Neuron (in vitro differentiated cells): Measurements from ENCODE around the gene PTPRA.
"Not testable (repeated sequence)": the region's sequence is repeated elsewhere in the genome, so short reads cannot be mapped to it uniquely, and the experiment has no call there.

Source experiments
- H2AFZ ChIP-seq: one replicate; pipeline ENCODE4 v1.6.1; 2013; ENCODE audit warnings: low read depth, mild to moderate bottlenecking, inconsistent platforms, low read length, moderate library complexity
- H3K27me3 ChIP-seq: one replicate; pipeline ENCODE4 v1.6.1; 2013; ENCODE audit warnings: low read length; ENCODE audit not compliant: insufficient read depth
- H3K36me3 ChIP-seq: one replicate; pipeline ENCODE4 v1.6.1; 2013; ENCODE audit warnings: low read length; ENCODE audit not compliant: insufficient read depth
- H3K4me1 ChIP-seq: one replicate; pipeline ENCODE4 v1.6.1; 2013; ENCODE audit warnings: low read length; ENCODE audit not compliant: insufficient read depth
- H3K4me3 ChIP-seq: 2 replicates; pipeline ENCODE4 v1.5.1; 2013; ENCODE audit warnings: mild to moderate bottlenecking, low read length, moderate library complexity
- H3K9me3 ChIP-seq: one replicate; pipeline ENCODE4 v1.6.1; 2013; ENCODE audit warnings: low read length

PTPRA gene

DNA sequence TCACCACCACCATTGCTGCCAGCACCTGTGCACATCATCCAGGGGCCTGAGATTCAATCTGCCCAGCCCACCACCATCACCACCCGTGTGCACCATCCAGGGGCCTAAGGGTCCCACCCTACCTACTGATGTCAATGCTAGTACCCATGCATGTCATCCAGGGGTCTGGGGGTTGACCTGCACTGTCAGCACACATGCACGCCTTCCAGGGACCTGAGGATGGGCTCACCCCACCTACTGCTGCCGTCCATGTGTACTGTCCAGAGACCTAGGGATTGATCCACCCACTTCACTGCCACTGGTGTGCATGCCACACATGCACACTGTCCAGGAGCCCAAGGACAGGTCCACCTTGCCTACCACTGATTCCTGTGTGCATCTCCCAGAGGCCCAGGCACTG lies 186.2 kb downstream of the PTPRA start:
- Histone ChIP-seq H3K36me3 (no peaks in the 10 kb centered on the region), H3K4me1 (no peaks in the 10 kb centered on the region), H3K27me3 (no peaks in the 10 kb centered on the region), H3K4me3 (no peak overlapping the region), H3K9me3 (no peaks in the 10 kb centered on the region), H2AFZ (no peak overlapping the region)

DNA sequence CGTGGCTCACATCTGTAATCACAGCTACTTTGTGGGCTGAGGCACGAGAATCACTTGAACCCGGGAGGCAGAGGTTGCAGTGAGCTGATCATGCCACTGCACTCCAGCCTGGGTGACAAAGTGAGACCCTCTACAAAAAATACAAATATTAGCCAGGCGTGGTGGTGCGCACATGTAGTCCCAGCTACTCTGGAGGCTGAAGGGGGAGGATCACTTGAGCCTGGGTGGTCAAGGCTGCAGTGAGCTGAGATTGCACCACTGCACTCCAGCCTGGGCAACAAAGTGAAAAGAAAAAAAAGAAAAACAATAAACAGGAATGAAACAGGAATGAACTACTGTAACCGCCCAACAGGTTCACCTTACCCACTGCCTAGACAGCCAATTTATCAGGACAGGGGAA lies 190.8 kb downstream of the PTPRA start:
- H2AFZ ChIP-seq, H3K4me3 ChIP-seq, H3K36me3 ChIP-seq, H3K27me3 ChIP-seq, H3K4me1 ChIP-seq, H3K9me3 ChIP-seq: not testable (repeated sequence)

DNA sequence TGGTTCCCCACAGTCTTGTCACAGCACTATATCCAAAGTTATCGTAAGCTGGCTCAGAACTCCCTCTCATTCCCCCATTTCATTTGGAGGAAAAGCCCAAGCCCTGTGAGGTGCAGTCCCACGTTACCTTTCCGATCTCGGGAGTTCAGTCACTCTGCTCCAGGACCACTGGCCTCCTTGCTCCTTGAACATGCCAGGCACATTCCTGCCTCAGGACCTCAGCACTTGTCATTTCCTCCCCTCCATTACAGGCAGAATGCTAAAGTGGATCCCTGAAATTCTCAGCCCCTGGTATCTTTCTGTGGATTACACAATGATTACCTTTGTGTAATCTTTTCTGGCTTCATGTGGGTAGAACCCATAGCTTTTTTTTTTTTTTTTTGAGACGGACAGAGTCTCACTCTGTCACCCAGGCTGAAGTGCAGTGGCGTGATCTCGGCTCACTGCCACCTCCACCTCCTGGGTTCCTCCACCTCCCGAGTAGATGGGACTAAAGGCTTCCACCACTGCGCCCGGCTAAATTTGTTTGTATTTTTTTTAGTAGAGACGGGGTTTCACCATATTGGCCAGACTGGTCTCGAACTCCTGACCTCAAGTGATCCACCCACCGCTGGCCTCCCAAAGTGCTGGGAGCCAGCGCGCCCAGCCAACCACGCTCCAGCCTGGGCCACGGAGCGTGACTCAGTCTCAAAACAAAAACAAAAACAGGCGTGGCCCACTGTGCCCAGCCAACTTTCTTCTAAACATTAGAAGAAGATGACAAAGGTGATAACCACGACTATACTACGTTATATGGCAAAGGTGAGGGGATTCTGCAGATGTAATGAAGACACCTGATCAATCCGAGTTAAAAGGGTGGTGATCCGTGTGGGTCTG lies 194.1 kb downstream of the PTPRA start:
- peaks cover 3% of the 10 kb centered on the region for H3K9me3 ChIP-seq
- H3K27me3 ChIP-seq: no peaks in the 10 kb centered on the region
- no peaks in the 10 kb centered on the region for H3K36me3 ChIP-seq
- no peak overlapping the region for H2AFZ ChIP-seq
- H3K4me1 ChIP-seq: peaks cover 4% of the 10 kb centered on the region
- no peak overlapping the region for H3K4me3 ChIP-seq

DNA sequence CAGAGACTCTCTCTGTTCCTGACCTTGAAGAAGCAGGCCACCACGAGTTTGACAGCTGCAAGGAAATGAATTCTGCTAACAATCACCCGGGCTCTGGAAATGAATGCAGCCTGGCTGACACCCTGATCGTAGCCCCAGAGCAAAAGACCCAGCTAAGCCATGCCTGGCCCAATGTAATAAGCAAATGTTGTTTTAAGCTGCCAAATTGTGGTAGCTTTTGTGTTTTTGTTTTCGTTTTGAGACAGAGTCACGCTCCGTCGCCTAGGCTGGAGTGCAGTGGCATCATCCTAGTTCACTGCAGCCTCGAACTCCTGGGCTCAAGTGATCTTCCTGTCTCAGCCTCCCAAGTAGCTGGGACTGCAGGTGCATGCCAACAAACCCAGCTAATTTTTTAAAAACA lies 194.8 kb downstream of the PTPRA start:
- no peaks in the 10 kb centered on the region for H3K36me3 ChIP-seq

DNA sequence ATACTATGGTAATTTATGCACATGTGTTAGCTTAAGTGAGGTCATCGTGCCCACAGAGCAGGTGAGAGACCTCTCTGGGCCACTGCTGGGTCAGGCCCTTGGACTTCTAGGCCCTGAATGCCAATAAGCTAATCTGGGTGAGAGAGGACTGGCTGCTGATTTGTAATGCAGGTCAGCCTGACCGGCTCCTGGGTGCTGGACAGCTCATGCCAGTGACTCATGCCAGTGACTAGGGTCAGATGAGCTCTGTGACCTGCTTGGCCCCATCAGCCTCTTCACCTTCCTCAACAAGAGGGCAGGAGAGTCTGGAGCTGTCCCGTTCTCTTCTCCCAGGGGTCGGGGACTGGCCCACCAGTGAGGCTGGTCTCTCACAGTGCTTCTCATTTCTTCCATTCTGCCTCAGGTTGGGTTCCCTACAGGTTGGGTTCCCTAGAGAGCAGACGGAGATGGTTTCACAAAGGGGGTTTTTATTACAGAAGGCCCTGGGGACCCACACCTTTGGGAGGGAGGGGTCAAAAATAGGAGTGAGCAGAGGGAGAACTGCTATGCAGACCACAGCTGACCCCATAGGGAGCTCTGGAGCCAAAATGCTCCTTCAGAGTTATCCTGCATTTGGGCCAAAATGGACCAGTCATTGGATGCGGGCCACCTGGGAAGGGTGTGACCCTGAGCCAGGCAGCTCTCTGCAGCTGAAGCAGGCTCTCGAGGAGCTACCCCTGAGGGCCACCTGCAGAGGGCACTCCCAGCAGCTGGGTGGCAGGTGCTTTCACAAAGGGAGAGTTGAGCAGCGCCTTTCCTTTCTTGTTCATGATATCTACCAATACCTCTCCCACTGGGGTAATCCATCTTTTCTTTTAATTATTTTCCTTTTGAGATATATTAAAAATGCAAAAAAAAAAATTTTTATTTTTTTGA lies 196.0 kb downstream of the PTPRA start:
- H3K27me3 ChIP-seq: peaks cover 2% of the 10 kb centered on the region
- peaks cover 5% of the 10 kb centered on the region for H3K9me3 ChIP-seq
- H3K4me1 ChIP-seq: peaks cover 9% of the 10 kb centered on the region
- no peaks in the 10 kb centered on the region for H3K36me3 ChIP-seq
- no peak overlapping the region for H3K4me3 ChIP-seq
- no peak overlapping the region for H2AFZ ChIP-seq

More for the DNA sequence above, 194.8 kb downstream of the PTPRA start:
- Histone ChIP-seq H3K4me3 (no peak overlapping the region), H3K4me1 (peaks cover 9% of the 10 kb centered on the region), H3K9me3 (peaks cover 5% of the 10 kb centered on the region), H3K27me3 (no peaks in the 10 kb centered on the region), H2AFZ (no peak overlapping the region)

DNA sequence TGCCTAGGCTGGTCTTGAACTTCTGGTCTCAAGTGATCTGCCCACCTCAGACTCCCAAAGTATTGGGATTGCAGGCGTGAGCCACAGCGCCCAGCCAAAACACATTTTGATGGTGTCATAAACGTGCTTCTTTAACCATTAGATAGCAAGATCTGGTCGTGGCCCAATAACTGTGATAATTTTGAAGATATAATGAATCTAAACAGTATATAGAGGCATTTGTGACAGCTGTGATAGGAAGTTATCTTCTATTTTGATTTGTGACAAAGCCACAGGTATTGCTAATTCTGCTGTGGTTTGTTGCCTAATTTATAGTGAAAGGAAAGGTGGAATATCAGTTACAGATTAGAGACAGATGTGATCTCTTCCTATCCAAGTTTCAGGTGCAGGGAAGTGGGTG lies 197.4 kb downstream of the PTPRA start:
- H3K27me3 ChIP-seq: peaks cover 2% of the 10 kb centered on the region
- H3K36me3 ChIP-seq: no peaks in the 10 kb centered on the region
- H3K4me3 ChIP-seq: no peak overlapping the region
- H2AFZ ChIP-seq: no peak overlapping the region
- H3K9me3 ChIP-seq: peaks cover 5% of the 10 kb centered on the region
- H3K4me1 ChIP-seq: peaks cover 9% of the 10 kb centered on the region

DNA sequence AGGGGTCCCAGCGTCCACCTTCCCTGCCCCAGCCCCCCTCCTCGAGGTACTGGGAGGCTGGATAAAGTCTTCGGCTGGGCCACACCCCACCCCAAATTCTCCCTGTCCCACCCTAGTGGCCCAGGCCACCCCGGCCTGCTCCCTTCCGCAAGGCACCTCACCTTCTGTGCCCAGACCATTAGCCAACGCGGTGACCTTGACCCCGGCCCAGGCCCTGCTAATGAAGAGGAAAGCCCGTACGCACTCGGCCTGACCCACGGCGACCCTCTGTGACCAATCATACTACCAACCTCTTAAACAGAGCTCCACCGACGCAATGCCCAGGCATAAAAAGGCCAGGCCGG lies 198.0 kb downstream of the PTPRA start:
- Histone ChIP-seq H3K27me3 (peaks cover 2% of the 10 kb centered on the region), H3K4me3 (no peak overlapping the region), H3K9me3 (peaks cover 5% of the 10 kb centered on the region), H3K36me3 (no peaks in the 10 kb centered on the region), H2AFZ (no peak overlapping the region), H3K4me1 (peaks cover 9% of the 10 kb centered on the region)

DNA sequence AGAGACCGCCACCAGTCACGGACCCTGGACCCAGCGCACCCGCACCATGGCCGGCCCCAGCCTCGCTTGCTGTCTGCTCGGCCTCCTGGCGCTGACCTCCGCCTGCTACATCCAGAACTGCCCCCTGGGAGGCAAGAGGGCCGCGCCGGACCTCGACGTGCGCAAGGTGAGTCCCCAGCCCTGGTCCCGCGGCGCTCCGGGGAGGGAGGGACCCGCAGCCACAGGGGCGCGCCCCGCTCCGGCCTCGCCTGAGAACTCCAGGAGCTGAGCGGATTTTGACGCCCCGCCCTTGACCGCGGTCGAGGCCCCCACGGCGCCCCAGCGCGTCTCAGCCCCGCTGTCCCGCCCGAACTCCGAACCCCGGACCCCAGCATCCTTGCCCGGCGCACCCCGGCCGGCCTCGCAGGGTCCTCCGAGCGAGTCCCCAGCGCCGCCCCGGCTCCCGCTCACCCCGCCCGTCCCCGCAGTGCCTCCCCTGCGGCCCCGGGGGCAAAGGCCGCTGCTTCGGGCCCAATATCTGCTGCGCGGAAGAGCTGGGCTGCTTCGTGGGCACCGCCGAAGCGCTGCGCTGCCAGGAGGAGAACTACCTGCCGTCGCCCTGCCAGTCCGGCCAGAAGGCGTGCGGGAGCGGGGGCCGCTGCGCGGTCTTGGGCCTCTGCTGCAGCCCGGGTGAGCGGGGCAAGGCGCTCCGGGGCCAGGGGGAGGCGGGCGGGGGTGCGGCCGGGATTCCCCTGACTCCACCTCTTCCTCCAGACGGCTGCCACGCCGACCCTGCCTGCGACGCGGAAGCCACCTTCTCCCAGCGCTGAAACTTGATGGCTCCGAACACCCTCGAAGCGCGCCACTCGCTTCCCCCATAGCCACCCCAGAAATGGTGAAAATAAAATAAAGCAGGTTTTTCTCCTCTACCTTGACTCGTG lies 198.6 kb downstream of the PTPRA start, which contains the start of gene OXT:
OXT (plus strand) TSS at position 11 of the 920 bp plus-strand sequence; CDS start at position 47, 36 bp downstream.
- H3K36me3 ChIP-seq: no peaks in the 10 kb centered on the region
- peaks cover 9% of the 10 kb centered on the region for H3K4me1 ChIP-seq
- peaks cover 5% of the 10 kb centered on the region for H3K9me3 ChIP-seq
- no peak within 1 kb of the TSS for H2AFZ ChIP-seq
- no peak within 1 kb of the TSS for H3K4me3 ChIP-seq
- peaks cover 2% of the 10 kb centered on the region for H3K27me3 ChIP-seq

DNA sequence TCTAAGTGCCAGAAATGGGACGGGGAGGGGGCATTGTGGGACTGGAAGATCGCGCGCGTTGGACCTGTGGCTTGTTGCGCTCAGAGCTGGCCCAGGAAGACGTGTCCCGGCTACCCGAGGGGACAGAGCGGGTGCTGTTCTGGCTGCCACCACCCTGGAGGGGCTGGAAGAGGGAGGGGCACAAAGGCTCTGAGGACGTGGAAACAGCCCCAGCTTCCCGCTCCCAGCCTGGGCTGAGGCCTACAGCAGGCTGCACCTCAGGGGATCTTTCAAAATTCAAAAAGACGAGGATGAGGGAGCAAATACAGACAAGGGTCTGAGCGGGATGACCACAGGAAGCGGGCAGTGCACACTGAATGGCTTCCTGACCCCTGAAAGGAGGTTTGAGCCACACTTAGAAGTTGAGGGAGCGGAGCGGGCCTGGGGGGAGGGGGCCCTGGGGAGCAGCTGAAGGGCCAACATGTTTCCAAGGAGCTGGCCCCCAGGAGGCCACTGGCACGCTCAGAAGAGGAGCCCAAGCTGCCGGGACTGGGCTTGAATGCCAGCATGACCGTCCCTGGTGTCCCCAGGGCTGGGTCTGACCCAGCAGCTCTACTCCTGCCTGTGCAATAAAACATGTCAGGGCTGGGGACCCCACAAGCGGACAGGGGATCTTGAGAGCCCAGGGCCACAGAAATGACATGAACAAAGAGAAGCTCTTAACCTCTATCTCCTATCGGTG lies 199.4 kb downstream of the PTPRA start:
- Histone ChIP-seq H3K36me3 (no peaks in the 10 kb centered on the region), H3K4me3 (no peak overlapping the region), H3K27me3 (peaks cover 2% of the 10 kb centered on the region), H3K9me3 (peaks cover 6% of the 10 kb centered on the region), H2AFZ (no peak overlapping the region), H3K4me1 (peaks cover 9% of the 10 kb centered on the region)

DNA sequence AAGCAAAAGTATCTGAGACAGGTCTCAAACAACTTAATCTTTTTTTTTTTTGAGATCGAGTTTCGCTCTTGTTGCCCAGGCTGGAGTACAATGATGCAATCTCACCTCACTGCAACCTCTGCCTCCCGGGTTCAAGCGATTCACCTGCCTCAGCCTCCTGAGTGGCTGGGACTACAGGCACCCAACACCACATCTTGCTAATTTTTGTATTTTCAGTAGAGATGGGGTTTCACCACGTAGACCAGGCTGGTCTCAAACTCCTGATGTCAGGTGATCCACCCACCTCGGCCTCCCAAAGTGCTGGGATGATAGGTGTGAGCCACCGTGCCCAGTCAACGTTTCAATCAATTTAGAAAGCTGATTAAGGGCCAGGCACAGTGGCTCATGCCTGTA lies 200.0 kb downstream of the PTPRA start:
- H2AFZ ChIP-seq, H3K36me3 ChIP-seq, H3K4me3 ChIP-seq, H3K4me1 ChIP-seq, H3K9me3 ChIP-seq, H3K27me3 ChIP-seq: not testable (repeated sequence)

DNA sequence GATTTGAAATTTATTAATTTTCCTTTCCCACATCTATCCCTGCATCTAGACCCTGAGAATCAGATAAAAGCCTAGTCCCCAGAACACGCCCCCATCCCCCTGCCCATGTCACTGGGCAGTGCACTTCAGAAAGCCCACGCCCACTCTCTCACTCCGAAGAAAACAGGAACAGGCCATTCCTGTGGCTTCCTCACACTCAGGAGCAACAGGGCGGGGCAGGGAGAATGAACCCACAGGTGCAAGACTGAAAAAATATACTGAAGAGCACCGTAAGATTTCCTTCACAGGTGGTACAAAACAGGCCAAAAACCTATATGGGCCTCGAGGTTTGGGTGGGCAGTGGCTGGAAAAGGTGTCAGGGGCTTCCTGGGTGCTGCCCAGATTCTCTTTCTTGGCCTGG lies 201.5 kb downstream of the PTPRA start:
- Histone ChIP-seq H2AFZ (no peak overlapping the region), H3K4me1 (peaks cover 4% of the 10 kb centered on the region), H3K4me3 (no peak overlapping the region), H3K27me3 (peaks cover 2% of the 10 kb centered on the region), H3K36me3 (no peaks in the 10 kb centered on the region), H3K9me3 (peaks cover 9% of the 10 kb centered on the region)

DNA sequence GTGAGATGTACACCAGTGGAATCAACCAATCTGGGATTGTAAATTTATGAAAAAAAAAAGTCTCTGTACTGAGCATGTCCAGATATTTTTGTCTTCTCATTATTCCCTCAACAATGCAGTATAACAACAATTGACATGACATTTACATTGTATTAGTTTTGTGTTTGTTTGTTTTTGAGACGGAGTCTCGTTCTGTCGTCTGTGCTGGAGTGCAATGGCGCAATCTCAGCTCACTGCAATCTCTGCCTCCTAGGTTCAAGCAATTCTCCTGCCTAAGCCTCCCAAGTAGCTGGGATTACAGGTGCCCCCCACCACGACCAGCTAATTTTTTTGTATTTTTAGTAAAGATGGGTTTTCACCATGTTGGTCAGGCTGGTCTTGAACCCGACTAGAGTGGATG lies 202.0 kb downstream of the PTPRA start:
- not testable (repeated sequence) for H3K27me3 ChIP-seq, H3K36me3 ChIP-seq, H2AFZ ChIP-seq, H3K4me3 ChIP-seq, H3K9me3 ChIP-seq, H3K4me1 ChIP-seq
